Stimulated activated CD4-positive, alpha-beta T cell treated with anti-CD3 and anti-CD28 coated beads, Interleukin-4, amount 100 ng/mL, for 4 hours (primary cell): Measurements from ENCODE around the gene MYADM.

Experiments
- DNase-seq, 2 experiments: peaks; one replicate each; pipeline ENCODE4 v3.0.0-alpha.2; 2020

The MYADM gene

DNA sequence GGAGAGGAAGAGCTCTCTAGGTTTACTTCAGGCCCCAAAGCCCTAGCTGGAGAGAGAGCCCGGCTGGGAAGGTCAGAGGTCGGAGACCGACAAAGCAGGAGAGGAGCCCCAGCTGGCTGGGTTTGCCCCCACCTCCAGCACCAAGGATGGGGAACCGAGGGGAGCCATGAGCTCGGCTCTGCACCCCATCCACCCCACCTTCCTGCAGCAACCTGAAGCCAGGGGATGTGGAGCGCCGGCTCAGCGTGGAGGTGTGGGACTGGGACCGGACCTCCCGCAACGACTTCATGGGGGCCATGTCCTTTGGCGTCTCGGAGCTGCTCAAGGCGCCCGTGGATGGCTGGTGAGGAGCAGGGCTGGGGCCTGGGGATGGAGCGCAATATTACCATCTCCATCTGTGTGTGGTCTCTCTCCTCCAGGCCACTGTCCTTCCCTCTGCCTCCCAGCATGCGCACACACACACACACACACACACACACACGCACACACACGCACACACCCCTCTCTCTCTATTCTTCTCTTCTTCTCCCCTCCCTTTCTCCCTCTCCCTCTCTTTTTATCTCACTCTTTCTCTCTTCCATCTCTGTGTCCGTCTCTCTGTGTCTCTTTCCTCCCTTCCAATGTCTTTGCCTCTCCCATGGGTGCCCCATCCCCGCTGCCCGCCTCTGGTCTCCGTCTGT lies 24.8 kb downstream of the MYADM start:
- DNase-seq = no peak

DNA sequence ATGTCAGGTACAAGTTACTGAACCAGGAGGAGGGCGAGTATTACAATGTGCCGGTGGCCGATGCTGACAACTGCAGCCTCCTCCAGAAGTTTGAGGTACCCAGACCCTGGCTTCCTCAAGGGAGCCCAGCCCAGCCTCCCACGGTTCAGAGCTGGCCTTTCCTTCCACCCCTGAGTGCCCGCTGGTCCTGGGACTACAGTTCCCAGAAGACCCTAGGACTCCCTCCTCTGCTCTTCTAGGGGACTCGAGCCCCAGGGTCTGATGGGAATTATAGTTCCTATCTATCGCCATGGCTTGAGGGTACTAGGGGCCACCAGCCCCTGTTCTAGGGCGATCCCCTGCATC lies 25.3 kb downstream of the MYADM start:
- DNase-seq = no peak

DNA sequence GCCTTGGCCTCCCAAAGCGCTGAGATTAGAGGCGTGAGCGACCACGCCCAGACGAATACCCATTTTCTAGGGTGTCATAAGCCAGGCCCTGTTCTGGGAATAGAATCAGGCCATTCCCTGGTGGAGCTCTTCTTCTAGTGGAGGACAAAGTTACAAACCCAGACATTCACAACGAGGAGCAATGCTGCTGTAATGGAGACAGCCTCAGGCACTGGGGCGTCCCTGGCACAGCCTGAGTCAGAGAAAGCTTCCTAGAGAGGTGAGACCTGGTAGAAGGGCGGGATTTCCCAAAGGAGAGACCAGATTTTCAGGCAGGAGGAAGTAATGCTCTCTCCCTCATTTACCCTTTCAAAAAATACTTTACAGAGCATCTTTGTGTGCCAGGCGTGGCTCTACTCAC lies 27.0 kb downstream of the MYADM start:
- no peak for DNase-seq

DNA sequence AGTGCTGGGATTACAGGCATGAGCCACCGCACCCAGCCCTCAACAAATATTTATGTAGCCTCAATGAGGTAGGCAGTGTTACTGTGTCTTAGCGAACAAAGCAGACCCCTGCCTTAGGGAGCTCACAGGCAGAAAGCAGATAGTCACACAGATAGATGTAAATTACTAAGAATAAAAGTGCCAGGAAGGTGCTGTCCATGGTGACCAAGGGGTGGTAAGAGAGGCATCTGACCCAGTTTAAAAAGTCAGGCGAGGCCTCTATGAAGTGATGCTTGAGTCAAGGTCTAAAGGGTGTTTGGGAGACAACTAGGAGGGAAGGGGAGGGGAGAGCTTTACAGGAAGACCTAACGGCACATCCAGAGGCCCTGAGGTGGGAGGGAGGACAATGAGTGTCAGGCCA lies 29.0 kb downstream of the MYADM start:
- no peak for DNase-seq

DNA sequence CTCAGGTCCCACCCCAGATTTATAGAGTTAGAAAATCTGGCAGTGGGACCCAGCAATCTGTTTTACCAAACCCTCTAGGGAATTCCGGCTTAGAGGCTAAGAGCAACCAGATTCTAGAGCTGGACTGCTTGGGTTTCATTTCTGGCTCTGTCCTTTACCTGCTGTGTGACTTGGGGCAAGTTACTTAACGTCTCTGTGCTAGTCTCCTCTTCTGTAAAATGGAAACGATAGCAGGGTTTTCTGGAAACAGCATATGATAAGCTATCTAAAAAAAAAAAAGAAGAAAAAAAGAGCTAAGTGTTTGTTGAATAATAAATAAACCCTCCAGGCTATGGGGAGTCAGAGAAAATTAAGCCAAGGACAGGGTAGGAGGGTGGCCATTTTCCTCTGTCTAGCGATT lies 29.8 kb downstream of the MYADM start:
- no peak for DNase-seq

DNA sequence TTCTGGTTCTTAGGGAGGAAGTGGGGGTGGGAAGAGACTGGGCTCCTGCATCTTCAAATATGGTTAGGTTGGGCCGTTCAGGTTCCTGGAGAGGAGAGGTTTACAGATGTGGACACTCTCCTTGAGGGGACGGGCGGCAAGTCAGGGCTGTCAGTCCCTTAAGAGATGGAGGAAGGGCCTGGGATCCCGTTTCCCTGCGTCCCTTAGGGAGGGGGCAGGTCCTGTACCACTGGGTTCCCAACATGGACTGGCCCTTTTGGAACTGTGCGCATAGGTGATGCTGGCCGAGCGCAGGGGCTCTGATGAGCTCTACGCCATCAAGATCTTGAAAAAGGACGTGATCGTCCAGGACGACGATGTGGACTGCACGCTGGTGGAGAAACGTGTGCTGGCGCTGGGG lies 30.5 kb downstream of the MYADM start:
- no peak for DNase-seq

DNA sequence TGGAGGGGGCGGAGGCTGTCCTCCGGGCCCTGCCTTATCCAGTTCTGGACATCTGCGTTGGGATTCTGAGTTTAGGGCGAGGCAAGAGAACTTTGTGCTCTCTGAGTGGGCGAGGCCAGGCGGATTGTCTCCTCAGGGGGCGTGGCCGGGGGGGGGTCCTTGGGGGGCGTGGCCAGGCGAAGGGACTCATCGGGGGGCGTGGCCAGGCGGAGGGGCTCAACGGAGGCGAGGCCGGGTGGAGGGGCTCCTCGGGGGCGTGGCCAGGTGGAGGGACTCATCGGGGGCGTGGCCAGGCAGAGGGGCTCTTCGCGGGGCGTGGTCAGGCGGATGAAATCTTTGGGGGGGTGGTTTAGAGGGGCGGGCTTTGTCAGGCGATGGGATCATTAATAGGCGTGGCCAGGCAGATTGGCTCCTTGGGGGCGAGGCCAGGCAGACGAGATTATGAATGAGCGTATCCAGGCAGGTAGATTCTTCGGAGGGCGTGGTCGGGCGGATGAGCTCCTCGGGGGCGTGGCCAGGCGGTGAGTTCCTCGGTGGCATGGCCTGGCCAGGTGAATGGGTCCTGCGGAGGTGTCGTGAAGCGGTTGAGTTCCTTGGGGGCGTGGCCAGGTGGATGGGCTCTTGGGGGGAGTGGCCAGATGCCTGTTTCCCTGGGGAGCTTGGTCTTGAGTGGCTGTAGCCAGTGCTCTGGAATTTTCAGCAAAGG lies 31.1 kb downstream of the MYADM start:
- no peak for DNase-seq

DNA sequence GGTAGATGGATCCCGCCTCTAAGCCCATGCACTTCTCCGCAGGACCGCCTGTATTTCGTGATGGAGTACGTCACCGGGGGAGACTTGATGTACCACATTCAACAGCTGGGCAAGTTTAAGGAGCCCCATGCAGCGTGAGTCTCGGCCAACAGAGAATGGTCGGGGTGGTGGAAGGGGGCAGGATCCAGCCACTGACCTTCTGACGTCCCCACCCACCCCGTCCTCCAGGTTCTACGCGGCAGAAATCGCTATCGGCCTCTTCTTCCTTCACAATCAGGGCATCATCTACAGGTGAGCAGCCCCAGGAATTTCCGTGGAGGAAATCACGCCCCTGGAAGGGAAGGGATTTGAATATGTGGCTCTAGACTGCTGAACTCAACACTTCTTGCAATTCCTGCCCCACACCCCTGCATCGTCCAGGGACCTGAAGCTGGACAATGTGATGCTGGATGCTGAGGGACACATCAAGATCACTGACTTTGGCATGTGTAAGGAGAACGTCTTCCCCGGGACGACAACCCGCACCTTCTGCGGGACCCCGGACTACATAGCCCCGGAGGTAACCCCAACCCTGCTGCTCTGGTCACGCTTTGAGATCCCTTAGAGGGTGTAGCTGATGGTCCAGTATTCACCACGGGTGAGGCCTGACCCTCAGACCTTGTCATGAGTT lies 32.6 kb downstream of the MYADM start:
- DNase-seq = no peak

DNA sequence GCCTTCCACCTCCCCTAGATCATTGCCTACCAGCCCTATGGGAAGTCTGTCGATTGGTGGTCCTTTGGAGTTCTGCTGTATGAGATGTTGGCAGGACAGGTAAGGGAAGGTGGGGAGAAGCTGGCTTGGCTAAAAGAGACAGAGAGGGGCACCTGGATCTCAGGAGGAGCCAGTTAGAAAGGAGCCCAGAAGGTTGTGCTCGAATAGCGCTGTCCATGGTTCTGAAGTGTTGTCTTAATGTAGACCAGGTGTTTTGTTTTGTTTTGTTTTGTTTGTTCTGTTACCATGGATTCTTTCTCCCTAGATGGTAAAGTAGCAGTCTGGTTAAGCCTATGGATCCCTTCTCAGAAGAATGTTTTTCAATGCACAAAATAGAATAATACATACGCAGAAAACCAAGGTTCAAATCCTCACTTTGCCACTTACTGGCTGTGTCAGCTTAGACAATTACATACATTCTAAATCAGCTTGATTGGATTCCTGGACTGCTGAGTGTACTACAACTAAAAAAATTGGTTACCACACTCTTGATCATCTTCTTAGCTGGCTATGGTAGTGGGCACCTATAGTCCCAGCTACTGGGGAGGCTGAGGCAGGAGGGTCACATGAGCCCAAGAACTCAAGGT lies 35.5 kb downstream of the MYADM start:
- no peak for DNase-seq

DNA sequence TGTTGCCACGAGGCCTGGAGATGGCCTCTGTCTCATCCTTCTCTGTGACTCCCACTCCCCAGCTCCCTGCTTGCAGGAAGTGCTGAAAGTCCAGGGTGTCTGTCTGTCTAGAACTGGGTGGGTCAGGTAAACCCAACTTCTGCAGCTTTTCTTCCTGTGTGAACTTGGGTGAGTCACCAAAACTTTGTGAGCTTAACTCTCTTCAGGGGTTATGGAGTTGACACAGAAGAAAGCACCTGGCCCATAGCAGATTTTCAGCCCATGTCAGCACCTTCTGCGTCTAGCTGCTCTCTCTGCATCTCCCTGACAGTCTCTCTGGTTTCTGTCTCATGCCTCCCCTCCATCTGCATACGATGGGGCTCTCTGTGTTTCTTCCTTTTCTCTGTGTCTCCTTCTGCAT lies 37.2 kb downstream of the MYADM start:
- DNase-seq = no peak

DNA sequence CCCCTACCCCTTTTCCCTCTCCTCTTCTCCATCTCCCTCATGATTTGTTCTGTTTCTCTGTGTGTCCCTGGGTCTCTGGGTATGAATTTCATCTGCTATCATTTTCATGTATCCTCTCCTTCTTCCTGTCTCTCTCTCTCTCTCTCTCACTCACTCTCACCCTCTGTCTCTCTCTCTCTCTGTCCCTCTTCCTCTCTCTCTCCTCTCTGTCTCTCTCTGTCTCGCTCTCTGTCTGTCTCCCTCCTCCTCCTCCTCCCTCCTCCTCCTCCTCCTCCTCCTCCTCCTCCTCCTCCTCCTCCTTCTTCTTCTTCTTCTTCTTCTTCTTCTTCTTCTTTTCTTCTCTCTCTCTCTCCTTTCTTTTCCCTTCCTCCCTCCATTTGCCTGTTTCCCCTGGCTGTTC lies 38.1 kb downstream of the MYADM start:
- DNase-seq = no peak

DNA sequence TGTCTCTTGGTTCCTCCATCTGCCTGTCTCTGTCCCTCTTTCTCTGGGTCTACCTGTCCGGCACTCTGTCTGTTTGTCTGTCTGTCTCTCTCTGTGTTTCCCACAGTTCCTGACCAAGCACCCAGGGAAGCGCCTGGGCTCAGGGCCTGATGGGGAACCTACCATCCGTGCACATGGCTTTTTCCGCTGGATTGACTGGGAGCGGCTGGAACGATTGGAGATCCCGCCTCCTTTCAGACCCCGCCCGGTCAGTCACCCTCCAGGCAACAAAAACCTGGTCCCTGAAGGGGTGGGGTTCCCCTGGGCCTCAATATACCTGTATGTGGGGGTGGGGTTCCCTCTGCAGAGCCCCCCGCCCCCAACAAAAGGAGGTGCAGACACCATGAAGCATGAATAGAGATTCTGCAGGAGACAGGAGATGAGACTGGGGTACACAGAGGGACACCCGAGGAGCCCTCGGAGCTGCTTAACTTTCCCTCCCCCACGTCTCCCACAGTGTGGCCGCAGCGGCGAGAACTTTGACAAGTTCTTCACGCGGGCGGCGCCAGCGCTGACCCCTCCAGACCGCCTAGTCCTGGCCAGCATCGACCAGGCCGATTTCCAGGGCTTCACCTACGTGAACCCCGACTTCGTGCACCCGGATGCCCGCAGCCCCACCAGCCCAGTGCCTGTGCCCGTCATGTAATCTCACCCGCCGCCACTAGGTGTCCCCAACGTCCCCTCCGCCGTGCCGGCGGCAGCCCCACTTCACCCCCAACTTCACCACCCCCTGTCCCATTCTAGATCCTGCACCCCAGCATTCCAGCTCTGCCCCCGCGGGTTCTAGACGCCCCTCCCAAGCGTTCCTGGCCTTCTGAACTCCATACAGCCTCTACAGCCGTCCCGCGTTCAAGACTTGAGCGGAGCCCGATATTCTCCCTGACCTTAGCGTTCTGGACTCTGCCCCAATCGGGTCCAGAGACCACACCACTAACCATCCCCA lies 38.8 kb downstream of the MYADM start:
- peak; percentile 38 to 71 for DNase-seq

DNA sequence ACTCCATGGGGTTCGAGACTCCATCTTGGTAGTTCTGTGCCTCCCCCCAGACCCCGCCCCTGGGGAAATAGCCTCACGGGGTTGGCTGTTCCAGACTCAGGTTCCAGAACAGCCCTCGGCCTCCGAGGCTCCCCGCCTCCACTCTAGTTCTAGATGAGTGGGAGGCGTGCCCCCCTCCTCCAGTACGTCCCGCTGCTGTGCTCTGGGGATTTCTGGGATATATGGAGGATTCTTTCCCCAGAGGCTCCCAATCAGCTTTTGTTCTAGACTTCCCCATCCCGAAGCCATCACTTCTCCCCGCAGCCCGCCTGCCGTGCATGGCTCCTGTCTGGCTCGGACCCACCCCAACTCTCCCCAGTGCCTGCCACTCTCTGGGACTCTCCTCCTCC lies 39.5 kb downstream of the MYADM start:
- DNase-seq = no peak

DNA sequence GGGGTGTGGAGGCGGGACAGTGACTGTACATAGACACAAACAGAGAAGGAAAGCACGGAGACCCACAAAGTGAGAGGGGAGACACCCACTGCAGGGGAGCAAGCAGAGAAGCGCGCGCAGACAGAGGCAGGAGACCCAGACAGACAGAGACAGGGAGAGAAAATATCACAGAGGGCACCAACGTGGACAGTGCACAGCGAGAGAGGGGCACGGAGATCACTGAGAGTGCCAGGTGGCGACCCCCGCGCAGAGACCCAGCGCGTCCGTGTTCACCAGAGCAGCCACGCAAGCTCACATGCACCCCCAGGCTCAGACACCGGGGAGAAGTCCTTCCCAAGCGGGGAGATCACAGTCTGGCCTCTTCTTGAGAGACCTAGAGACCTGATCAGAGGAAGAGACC lies 40.0 kb downstream of the MYADM start:
- no peak for DNase-seq

DNA sequence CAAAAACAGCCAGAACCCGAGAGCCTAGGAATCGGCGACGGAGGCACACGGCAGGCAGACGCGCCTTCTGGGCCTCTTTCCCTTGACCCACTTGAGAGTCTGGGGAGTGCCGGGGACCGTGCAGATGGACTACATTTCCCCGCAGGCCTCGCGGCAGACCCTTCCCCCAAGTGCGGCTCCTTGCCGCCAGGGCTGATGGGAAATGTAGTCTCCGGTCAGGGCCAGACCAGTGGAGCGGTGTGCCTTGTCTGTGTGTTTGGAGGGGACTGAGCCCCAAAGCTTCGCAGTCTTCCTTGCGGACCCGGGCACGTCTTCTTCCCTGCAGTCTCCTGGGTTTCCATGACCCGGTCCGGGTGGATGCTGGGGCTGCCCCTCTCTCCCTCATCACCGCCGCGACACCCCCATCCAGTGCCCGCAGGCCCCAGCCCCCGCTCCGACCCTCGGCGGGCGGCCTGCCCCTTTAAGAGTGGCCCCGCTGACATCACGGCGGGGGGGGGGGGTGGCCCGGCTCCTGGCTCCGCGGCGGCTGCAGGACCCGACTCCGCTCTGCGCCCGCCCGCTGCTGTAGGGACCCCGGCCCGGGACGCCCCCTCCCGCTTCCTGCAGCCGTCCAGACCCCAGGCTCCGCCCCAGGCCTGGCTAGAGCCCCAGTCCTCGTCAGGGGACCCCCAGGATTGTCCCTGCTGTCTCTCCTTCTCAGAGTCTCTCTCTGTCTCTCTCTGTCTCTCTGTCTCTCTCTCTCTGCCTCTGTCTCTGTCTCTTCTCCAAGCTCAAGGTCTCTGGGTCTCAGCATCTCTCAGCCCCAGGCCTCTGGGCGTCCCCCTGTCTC lies 40.6 kb downstream of the MYADM start:
- peak; percentile 39 for DNase-seq

DNA sequence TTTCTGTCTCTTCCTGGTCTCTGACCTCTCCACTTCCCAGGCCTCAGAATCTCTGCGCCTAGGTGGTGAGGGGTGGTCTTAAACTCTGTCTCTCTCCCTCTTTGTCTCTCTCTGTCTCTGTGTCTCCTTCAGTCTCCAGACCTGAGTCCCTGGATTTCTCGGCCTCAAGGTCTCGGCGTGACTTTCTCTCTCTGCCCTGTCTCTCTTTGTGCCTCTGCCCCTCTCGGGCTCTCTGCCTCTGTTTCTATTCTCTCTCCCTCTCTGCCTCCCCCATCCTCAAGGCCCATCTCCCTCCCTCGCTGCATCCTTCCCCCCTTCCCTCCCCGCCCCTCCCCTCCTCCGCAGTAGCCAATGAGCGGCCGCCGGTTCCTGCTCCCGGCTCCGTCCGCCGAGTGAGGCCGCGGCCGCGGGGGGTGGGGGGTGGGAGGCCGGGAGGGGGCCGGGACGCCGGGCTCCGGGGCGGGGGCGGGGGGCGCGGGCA lies 41.3 kb downstream of the MYADM start, which contains the start of gene CACNG7:
Gene CACNG7, plus strand, starts transcription at position 344 of the 481 bp plus-strand sequence. CDS start 3,554 bp downstream, outside the sequence.
- no peak for DNase-seq

DNA sequence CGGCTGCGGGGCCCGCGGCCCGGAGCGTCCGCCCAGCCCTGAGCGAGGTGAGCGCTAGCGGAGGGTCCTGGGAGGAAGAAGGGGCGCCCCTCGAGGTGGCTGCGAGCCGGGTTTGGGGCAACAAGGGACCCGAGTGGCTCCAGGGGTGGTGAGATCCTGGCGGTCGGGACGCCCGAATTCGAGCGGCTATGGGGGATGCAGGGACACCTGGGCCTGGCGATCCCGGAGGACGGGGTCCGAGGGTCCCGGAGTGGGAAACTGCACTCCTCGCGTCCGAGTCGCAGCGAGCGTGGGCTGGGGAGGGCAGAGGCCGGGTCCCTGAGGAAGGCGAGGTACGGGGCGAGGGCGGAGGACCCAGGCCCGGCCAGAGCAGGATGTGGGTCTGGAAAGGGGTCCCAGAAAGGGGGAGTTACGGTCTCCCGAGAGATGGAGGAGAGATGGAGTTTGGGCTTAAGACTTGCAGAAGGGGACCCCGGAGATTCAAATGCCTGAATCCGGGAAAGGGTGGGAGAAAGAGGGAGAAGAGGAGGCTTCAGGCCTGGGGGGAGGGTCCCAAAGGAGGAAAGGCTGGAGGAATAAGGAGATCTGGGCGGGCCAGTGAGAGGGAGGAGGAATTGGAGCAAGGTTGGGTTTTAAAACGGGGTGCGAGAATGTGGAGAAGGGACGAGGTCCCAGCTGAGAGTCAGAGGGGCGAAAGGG lies 41.9 kb downstream of the MYADM start:
- no peak for DNase-seq

DNA sequence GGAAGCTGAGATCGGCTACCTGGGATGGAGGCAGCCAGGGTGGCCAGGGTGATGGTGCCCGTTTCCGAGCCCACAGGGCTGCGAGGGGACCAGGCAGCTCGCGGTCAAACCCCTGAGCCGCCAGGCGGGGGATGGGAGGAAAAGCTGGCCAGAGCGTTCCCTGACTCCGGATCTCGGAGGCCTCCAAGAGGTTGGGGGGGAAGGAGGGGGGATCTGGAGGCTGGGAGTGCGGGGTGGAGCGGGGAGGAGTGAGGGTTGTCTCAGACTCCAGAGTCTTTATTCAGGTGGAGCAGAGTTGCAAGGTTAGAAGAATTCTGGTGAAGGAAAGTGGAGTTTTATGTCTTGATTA lies 42.5 kb downstream of the MYADM start:
- DNase-seq = no peak

DNA sequence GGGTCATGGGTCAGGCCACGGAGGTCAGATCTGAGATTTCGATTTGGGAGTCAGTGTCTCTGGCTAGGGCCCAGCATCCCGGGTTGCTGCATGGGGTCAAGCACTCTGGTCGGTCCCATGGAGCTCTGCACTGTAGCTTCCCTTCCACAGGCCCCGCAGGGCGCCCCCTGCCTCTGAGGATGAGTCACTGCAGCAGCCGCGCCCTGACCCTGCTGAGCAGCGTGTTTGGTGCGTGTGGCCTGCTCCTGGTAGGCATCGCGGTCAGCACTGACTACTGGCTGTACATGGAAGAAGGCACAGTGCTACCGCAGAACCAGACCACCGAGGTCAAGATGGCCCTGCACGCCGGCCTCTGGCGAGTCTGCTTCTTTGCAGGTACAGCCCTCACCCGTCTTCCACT lies 45.0 kb downstream of the MYADM start:
- no peak for DNase-seq

DNA sequence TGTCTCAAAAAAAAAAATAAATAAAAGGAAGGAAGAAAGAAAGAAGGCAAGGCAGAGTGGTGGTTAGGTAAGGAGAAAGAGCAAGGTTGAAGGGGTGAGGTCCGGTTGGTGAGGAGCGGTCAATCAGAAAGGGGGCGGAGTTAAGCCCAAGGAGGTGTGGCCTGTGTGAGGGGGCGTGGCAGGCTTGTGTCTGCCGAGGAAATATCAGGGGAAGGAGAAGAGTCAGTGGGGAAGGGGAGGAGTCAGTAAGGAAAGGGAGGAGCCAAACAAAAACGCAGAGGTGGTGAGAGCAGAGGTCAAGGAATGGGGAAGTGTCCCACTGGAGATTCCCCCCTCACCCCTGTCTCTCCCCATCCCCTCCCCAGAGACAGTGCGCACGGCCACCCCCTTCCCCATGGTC lies 47.3 kb downstream of the MYADM start:
- DNase-seq = no peak

DNA sequence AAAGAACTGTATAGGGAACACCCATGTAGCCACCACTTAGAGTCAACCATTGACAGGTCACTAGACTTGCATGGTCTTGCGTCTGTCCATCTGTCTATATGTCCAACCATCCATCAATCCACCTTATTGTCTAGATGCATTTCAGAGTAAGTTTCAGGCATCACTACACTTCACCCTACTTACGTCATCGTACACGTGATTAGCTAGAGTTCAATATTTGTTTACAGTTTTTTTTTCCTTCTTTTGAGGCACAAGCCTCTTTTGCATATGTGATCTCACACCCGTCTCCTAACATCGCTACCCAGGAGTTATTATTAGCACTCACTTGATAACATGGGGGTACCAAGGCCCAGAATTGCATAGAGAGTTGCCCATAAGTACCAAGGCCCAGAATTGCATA lies 48.3 kb downstream of the MYADM start:
- DNase-seq = no peak
